Stimulated activated CD8-positive, alpha-beta memory T cell treated with anti-CD3 and anti-CD28 coated beads, Interleukin-2, amount 100 ng/mL, for 48 hours (primary cell): ENCODE measurements around the gene ANGEL2.
"Not testable (repeated sequence)": the region's sequence is repeated elsewhere in the genome, so short reads cannot be mapped to it uniquely, and the experiment has no call there.

Experiments
- DNase-seq, 2 donors: peaks; one replicate each; pipeline ENCODE4 v3.0.0-alpha.2; 2020; ENCODE audit warnings: low read depth in 2 of 2

The ANGEL2 gene

DNA sequence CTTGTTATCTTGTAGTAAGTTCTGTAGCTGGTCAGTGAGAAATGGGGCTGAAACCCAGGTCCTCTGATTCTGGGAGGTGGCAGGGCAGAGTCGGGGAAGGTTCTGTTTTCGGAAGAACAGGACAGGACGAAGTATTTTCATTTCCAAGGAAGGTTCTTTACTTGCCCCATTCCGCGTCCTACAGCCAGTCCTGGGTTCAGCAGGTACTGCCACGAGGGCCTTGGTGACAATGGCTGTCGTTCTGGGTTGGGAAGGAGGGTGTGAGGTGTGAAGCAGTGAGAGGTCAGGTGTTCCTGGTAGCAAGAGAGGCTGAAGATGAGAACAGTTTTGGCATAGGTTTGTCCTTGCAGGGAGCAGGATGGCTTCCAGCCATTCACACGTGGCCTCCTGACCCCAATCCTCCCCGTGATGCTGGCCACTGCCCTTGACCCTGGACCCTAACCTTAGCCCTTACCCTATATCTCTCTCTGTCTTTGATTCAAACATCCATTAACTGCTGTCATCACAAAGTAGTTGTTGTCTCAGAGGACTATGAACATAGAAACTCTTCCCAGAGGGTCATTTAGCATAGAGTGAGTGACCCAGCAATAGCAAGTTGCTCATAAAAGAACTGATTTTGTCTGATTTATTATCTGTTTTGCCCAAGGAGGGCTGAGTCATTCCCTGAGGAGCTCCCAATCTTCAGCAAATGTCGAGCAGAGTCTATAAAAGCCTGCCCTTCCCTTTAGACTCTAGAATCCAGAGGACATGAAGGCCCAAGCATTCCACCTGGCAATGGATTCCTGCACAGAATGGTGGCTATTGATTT is 40.4 kb downstream of the ANGEL2 start:
- no peak for DNase-seq

DNA sequence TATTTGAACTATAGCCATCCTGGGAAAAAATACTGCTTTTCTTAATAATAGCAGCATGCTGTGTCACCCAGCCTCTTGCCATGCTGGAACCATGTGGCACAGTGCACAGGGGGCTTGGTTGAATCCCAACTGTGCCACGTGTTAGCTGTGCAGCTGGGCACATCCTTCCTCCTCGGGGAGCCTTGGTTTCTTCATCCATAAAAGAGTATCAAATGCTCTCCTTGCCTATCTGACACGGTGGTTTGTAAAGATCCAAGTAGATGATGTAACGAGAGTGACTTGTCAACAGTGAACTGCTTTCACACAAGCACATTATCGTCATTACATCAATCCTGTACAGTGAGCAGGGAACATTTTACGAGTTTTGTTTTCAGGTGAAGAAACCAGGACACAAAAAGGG is 41.0 kb downstream of the ANGEL2 start:
- DNase-seq = no peak

DNA sequence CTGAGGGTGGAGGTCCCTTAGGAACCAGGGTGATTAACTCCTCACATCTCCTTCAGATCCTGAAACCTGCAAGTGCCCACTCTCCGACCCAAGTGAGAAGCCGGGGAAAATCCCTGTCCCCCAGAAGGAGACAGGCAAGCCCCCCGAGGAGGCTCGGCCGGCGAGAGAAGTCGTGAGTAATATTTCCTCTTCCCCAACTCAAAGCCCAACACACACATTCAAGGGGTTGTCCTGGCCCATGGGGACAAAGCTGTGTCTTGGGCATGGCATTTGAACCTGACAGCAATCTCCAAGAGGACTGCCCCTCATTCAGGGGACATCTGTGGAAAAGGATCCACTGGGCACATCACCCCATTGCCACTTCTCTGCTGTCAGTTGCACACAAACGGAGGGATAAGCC is 41.8 kb downstream of the ANGEL2 start:
- DNase-seq = no peak

GRCh38 chr1:212973426-212973825 is 42.2 kb downstream of the ANGEL2 start:
- no peak for DNase-seq

GRCh38 chr1:212971312-212971711 is 44.4 kb downstream of the ANGEL2 start:
- DNase-seq = no peak

- no peak for DNase-seq
These were observed 45.6 kb downstream of the ANGEL2 start for GRCh38 chr1:212970085-212970484.

DNA sequence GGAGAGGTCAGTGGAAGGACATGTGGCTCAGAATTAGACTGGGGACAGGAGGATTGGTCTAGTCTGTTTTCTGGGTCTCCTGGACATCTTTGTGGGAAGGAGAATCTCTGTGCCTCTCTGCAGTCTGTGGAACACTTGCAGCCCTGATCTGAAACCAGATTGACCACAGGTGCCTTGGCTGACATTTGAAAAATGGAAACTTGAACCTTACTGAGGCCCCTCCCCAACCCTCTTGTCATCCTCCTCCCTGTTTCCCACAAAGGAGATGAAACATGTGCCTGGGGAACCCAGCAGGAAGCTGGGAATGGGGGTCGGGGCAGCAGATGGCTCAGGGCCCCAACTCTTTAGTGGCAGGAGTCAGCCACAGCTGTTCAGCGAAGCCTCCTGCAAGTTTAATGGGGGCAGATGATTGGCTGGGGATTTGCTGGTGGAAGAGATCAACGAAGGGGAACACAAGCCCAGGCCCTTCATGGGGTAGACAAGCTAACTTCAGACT is 47.3 kb downstream of the ANGEL2 start:
- no peak for DNase-seq

GRCh38 chr1:212967801-212968200 is 47.9 kb downstream of the ANGEL2 start:
- no peak for DNase-seq

GRCh38 chr1:212966616-212967015 is 49.1 kb downstream of the ANGEL2 start:
- no peak for DNase-seq

GRCh38 chr1:212964993-212965392 is 50.7 kb downstream of the ANGEL2 start:
- DNase-seq = not testable (repeated sequence)

- DNase-seq = no peak
These were observed 51.6 kb downstream of the ANGEL2 start for GRCh38 chr1:212964102-212964501.

GRCh38 chr1:212962509-212962908 is 53.2 kb downstream of the ANGEL2 start:
- no peak for DNase-seq

DNA sequence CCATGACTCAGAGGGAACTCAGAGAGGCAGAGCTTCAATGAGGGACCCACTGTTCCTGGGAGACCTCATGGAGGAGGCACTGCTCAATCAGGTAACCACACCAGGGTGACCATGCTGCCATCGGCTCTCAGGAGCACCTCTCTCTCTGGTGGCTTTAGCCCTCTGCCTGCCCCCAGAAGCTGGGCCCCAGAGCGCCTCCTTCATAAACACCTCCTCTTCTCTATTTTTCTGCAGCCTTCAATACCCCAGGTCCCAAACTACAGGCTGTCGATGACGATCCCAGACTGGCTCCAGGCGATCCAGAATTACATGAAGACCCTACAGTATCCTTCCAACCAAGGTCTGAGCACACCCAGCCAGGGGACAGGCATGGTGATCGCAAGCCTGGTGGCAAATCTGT is 54.7 kb downstream of the ANGEL2 start:
- DNase-seq = no peak

DNA sequence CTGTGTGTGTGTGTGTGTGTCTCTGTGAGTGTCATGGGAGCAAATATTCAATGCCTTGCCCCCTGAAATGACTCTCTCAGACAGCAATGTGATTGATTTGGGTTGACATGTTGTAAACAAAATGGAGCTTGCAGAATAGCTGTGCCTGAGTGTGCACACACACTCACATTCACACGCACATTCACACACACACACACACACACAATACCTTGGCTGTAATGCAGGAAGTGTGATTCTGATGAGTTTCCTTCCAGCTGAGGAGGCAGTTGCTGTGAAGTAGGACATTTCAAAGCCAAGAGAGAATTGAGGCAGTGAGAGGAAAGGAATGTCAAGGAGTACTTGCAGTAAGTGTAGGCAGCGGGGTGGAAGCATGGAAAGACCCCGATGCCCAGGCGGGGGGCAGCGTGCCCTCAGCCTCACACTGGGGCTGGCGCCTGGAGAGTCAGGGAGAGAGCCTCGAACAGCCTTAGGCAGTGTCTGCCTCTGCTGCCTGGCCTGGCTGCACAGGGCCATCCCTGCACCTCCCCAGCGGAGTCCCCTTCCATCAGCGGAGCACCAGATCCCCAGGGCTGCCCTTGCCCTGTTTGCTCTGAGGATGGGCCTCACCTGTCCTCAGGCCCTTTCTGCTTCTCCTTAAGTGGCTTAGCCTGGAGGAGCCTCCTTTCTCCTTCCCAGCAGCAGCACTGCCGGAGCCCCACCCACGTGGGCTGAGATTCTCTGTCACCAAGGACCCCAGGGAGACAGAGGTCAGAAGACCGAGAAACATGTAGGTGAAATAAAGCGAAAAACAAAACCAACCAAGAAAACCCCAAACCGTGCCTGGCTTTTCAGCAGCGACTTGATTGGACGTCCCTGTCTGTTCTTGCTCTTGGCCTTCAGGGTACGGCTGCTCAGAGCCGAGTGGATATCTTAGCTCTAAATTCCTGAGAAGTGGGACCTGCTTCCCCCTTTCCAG is 56.1 kb downstream of the ANGEL2 start:
- no peak for DNase-seq

- DNase-seq = no peak
These were observed 57.5 kb downstream of the ANGEL2 start for GRCh38 chr1:212958175-212958574.

GRCh38 chr1:212957546-212957945 is 58.1 kb downstream of the ANGEL2 start:
- no peak for DNase-seq

DNA sequence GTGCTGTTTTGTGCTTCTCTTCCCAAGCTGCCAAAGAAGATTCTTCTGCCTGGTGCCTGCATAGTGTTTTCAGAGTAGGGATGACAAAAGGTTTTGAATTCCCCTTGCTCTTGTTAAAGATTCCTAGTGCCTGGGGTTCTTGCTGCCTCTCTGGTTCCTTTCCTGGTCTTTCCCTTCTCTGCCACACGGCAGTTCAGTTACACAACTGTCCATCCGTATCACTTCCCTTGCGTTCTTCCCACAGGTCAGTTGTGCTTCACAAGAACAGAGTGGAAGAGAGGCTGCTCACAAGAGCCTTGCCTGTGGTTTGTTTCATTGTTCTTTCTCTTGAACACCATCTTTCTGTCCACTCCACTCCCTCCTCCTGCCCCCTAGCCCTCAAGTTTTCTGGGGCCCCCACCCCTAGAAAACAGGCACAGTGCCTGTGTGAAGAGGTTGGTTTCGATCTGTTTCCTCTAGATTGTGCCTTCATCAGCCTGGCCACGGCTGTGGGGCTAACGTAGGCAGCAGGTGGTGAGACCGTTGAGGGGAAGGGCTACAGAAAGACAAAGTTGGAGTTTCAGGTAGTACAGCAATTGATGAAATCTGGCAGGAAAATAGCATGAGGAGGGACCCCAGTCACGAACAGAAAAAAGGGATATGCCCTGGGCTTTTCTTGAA is 59.6 kb downstream of the ANGEL2 start:
- DNase-seq = no peak

DNA sequence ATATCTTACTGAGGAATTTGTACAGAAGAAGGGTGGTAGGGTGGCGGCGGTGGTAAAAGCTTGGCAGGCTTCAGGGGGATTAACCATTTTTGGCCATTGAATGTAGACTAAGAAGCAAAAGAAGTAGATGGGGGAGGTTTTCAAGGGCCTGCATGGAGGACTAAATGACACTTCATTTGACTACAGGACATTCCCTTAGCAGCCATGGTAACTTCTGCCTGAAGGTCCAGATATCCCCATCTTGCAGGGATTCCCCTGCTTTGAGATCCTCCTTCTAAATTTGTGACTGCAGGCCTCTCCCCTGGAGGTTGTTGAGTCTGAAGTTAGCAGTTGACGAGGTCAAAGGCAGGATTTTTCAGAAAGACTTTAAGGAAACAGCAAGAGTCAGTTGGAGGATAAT is 60.6 kb downstream of the ANGEL2 start:
- no peak for DNase-seq

- DNase-seq = no peak
These were observed 61.2 kb downstream of the ANGEL2 start for GRCh38 chr1:212954514-212954913.

GRCh38 chr1:212953321-212953720 is 62.3 kb downstream of the ANGEL2 start:
- no peak for DNase-seq

DNA sequence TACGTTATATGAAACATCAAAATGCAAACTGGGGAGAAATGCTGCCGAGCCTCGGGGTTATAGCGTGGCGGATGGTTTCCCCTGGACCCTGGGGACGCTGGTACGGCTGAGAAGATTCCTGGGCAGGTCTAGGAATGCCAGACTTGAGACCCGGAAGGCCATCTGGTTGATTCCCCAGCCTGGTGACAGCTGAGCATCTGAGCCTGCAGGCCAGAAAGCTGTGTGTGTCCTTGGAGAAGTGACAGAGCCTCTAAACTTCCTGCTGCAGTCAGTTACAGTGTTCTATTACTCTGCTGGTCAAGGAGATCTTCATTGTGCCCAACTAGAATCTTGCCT is 63.1 kb downstream of the ANGEL2 start:
- DNase-seq = no peak

DNA sequence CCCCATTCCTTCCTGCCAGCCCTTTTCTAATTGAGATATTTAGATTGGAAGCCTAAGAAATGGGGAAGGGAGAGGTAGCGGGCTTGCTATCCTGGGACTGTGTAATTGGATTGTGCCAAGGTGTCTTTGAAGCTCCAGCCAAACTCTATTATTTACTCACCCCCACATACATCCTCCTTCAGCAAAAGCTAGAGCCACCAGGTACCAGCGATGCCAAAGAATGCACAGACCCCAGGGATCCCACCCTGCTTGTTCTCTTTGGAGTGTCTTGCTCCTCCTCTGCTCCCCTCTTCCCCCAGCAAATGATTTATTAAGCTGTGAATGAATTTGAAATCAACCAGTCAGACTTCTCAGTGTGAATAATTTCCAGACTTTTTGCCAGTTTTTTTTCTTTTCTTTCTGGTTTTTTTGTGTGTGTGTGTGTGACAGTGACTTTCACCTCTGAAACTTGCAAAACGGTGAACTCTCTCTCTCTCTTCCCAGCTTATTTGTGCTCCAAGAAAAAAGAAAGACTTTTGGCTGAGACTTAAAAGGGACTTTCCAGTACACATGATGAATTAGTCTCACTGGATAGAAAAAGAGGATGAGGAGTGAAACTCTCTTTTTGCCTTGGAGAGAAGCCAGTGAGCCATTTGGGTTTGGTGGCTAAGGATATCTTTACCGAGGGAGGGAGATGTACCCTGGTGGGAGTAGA is 63.6 kb downstream of the ANGEL2 start:
- no peak for DNase-seq
